Thoracic aorta (tissue), 2 donors: ENCODE results near the gene HSPA1B. TPM values are rescaled to one million over a fixed set of nuclear protein-coding genes. Genes with fewer than 3 reads are reported as not detected.
"Not testable (repeated sequence)": the region's sequence is repeated elsewhere in the genome, so short reads cannot be mapped to it uniquely, and the experiment has no call there.

Source experiments
- ATAC-seq: fragments of 150-250 bp; one replicate; pipeline ENCODE4 v1.8.0; 2017; ENCODE audit warnings: low read depth; ENCODE audit not compliant: insufficient number of reproducible peaks, low FRiP score
- DNase-seq: peaks from one replicate; pipeline ENCODE4 v3.0.0-alpha.2; 2020; ENCODE audit warnings: low spot score
- H3K27ac ChIP-seq, 2 donors: fragments of 200-600 bp; sonication (generic); 1 replicate in 1 of 2; 2 replicates in 1 of 2; pipeline ENCODE4 v1.5.1; 2016; ENCODE audit warnings: mild to moderate bottlenecking in 2 of 2, moderate library complexity in 2 of 2
- H3K27me3 ChIP-seq: fragments of 200-600 bp; sonication (generic); replicated peaks from 2 replicates; pipeline ENCODE4 v1.6.0; 2016; ENCODE audit warnings: mild to moderate bottlenecking; ENCODE audit not compliant: insufficient read depth
- H3K36me3 ChIP-seq: fragments of 200-600 bp; sonication (generic); one replicate; pipeline ENCODE4 v1.5.1; 2016
- H3K4me1 ChIP-seq, 2 donors: fragments of 200-600 bp; sonication (generic); 1 replicate in 1 of 2; 2 replicates in 1 of 2; pipeline versions ENCODE4 v1.5.1 to v1.6.0; 2016; ENCODE audit warnings: low read depth in 2 of 2, mild to moderate bottlenecking in 1 of 2; ENCODE audit not compliant: control insufficient read depth in 1 of 2
- H3K4me3 ChIP-seq: fragments of 200-600 bp; sonication (generic); 2 replicates; pipeline ENCODE4 v1.5.1; 2016; ENCODE audit warnings: mild to moderate bottlenecking
- H3K9me3 ChIP-seq: fragments of 200-600 bp; sonication (generic); 2 replicates; pipeline ENCODE4 v1.5.1; 2016
- total RNA-seq, 2 donors: library from RNA; depleted of rRNA; stranded (reverse); fragments of >200 nt; gene quantifications; one replicate each; pipeline versions ENCODE4 v1.1.0 to v1.2.3, GENCODE V29; 2016
- TF ChIP-seq, protein P1 (sequence below): fragments of 200-600 bp; sonication (generic); IDR thresholded peaks from one replicate; pipeline ENCODE4 v1.5.1; 2019; ENCODE audit warnings: antibody characterized with exemption

The HSPA1B gene
- total RNA-seq, 2 donors from 2014 or later: 178 to 262 TPM

DNA sequence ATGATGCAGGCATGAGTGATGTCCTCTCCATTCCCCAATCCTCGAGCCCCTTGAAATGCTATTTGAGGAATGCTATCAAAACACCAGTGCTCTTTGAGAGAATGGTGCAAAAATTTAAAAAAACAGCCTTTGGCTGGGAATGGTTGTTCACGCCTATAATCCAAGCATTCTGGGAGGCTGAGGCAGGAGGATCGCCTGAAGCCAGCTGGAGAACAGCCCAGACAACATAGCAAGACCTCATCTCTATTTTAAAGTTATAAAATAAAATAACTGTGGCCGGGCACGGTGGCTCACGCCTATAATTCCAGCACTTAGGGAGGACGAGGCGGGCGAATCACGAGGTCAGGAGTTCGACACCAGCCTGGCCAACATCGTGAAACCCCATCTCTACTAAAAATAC, 27.8 kb upstream of the HSPA1B start:
- Histone ChIP-seq H3K27ac (peak overlapping the region; percentile 87 to 89), H3K4me3 (no peak overlapping the region), H3K27me3 (no peaks in the 10 kb centered on the region), H3K4me1 (peaks cover 15 to 18% of the 10 kb centered on the region in 2 donors), H3K9me3 (no peaks in the 10 kb centered on the region), H3K36me3 (no peaks in the 10 kb centered on the region)
- ATAC-seq (peak; percentile 39), DNase-seq (no peak)
- TF ChIP-seq, protein P1, sequence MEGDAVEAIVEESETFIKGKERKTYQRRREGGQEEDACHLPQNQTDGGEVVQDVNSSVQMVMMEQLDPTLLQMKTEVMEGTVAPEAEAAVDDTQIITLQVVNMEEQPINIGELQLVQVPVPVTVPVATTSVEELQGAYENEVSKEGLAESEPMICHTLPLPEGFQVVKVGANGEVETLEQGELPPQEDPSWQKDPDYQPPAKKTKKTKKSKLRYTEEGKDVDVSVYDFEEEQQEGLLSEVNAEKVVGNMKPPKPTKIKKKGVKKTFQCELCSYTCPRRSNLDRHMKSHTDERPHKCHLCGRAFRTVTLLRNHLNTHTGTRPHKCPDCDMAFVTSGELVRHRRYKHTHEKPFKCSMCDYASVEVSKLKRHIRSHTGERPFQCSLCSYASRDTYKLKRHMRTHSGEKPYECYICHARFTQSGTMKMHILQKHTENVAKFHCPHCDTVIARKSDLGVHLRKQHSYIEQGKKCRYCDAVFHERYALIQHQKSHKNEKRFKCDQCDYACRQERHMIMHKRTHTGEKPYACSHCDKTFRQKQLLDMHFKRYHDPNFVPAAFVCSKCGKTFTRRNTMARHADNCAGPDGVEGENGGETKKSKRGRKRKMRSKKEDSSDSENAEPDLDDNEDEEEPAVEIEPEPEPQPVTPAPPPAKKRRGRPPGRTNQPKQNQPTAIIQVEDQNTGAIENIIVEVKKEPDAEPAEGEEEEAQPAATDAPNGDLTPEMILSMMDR: no peak

DNA sequence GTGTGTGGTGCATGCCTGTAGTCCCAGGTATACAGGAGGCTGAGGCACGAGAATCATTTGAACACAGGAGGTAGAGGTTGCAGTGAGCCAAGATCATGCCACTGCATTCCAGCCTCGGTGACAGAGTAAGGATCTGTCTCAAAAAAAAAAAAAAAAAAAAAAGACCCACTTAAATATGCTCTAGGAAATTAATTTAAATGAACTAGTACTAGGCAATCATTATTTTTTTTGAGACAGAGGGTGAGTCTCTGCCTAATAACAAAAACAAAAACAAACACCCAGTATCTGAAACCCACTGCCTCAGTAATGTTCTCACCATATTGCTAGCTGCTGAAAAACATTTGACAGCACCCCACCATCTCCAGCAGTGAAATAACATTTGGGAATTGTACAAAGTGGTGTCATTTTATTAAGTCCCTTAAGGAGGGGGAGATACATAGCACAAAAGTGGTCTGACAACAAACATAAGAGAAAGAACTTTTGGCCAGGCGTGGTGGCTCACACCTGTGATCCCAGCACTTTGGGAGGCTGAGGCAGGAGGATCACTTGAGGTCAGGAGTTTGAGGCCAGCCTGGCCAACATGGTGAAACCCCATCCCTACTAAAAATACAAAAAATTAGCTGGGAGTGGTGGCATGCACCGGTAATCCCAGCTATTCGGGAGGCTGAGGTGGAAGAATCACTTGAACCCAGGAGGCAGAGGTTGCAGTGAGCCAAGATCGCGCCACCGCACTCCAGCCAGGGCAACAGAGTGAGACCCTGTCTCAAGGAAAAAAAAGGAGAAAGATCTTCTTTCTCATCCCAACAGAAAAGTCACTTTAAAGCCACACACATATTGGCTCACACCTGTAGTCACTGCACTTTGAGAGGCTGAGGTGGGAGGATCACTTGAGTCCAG, 26.3 kb upstream of the HSPA1B start:
- not testable (repeated sequence) for H3K4me3 ChIP-seq, DNase-seq, ATAC-seq, H3K27ac ChIP-seq, H3K9me3 ChIP-seq, H3K36me3 ChIP-seq, H3K27me3 ChIP-seq
- peaks cover 19 to 25% of the 10 kb centered on the region in 2 donors for H3K4me1 ChIP-seq

DNA sequence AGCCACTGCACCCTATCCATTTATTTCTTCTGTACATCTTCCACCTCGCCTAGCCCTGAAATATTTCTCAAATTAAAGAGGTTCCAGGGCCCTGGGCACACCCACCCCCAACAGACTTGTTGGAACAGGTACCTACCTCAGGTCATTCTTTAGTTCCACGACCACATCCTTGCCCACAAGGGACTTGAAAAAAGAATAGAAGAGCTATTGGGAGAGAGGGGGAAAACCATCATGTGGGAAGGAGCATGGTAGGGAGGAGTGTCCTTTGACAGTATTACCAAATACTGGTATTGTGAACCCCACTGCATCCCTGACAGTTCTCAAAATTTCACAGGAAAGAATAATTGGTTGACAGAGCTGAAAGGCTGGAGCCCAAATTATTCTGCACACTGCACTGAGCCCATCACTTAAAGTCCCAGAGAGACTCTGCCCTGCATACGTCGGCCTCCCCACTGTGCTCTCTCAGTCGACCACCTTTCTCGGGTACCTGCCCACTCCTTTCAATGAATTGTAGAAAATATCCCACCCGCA, 21.5 kb upstream of the HSPA1B start:
- H3K36me3 ChIP-seq: no peaks in the 10 kb centered on the region
- H3K27ac ChIP-seq: peak overlapping the region; percentile 91 to 92
- no peaks in the 10 kb centered on the region for H3K27me3 ChIP-seq
- H3K4me1 ChIP-seq: peaks cover 12 to 19% of the 10 kb centered on the region in 2 donors
- ATAC-seq (no peak), DNase-seq (no peak)
- TF ChIP-seq, protein P1: no peak
- no peaks in the 10 kb centered on the region for H3K9me3 ChIP-seq
- H3K4me3 ChIP-seq: peak overlapping the region; percentile 80

DNA sequence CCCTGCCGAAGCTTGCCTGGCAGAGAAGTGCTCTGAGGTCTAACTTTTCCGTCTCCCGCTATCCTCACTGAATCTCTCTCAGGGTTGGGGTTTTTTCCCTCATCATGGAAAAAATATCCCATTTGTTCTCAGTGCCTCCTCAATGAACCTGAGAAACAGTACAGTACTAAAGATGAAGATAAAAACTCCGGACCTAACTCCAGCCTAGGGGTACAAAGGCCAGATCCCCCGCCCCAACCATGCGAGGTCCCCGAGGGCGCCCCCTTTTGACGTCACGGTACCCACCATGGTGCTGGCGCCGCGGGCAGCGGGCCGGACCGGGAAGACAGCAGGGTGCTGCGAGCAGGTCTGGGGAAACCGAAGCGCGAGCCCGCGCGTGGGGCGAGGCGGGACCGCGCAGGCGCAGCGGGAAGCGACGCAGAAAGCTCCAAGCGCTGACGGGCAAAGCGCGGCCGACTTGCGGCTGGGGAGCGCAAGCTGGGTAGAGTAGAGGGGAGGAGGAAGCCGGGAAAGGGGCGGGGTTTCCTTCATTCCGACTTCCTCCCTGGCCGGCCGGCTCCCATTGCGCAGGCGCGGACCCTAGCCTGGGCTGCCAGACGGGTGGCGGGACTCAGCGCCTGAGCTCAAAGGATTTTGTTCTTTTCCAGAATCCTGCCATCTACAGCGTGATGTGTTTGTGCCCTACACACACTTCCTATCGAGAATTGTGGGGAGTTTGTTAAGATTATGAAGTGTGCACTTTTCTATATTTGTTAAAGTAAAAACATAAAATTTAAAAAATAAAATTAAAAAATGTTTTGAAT, 20.9 kb upstream of the HSPA1B start, which contains the start of gene LSM2:
Gene LSM2 (minus strand): TSS at position 497 of the 803 bp plus-strand sequence. CDS start 209 bp downstream, at position 288.
- Histone ChIP-seq H3K9me3 (no peaks in the 10 kb centered on the region), H3K27me3 (no peaks in the 10 kb centered on the region), H3K27ac (peak within 1 kb of the TSS; percentile 91 to 92), H3K36me3 (no peaks in the 10 kb centered on the region), H3K4me3 (peak within 1 kb of the TSS; percentile 80), H3K4me1 (peaks cover 12 to 19% of the 10 kb centered on the region in 2 donors)
- TF ChIP-seq, protein P1: no peak
- ATAC-seq: peak; percentile 96
- DNase-seq: peak; percentile 93

DNA sequence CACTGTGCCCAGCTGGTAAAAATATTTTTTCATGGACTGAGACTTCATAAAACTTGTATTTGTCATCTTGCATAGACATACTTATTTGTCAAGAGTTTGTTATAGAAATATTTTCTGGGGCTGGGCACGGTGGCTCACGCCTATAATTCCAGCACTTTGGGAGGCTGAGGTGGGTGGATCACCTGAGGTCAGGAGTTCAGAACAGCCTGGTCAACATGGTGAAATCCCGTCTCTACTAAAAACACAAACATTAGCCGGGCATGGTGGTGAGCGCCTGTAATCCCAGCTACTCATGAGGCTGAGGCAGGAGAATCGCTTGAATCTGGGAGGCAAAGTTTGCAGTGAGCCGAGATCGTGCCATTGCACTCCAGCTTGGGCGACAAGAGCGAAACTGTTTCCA, 18.9 kb upstream of the HSPA1B start:
- peaks cover 14 to 23% of the 10 kb centered on the region in 2 donors for H3K4me1 ChIP-seq
- not testable (repeated sequence) for H3K4me3 ChIP-seq, H3K27me3 ChIP-seq, ATAC-seq, H3K9me3 ChIP-seq, DNase-seq, H3K36me3 ChIP-seq, H3K27ac ChIP-seq

DNA sequence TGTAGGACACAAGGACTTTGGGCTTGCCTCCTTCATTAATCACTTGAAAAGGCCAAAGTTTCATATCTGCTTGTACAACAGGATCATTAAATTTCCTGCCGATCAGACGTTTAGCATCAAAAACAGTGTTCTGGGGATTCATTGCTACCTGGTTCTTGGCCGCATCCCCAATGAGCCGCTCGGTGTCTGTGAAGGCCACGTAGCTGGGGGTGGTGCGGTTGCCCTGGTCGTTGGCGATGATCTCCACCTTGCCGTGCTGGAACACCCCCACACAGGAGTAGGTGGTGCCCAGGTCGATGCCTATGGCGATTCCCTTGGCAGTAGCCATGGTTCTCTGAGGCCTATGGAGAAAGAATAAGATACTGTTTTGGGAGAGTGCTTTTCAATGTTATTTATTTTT, 15.9 kb upstream of the HSPA1B start:
- Histone ChIP-seq H3K27ac (no peak overlapping the region), H3K27me3 (no peaks in the 10 kb centered on the region), H3K4me3 (no peak overlapping the region), H3K9me3 (no peaks in the 10 kb centered on the region), H3K36me3 (no peaks in the 10 kb centered on the region), H3K4me1 (peaks cover 12 to 16% of the 10 kb centered on the region in 2 donors)
- ATAC-seq (no peak), DNase-seq (no peak)
- TF ChIP-seq, protein P1: no peak
